ENCODE data around the gene BCAT1. TPM values are rescaled to one million over a fixed set of nuclear protein-coding genes. Genes with fewer than 3 reads are reported as not detected.

The BCAT1 gene
- total and polyA plus RNA-seq, 2 donors (not counting 3 experiments of a cell fraction or from before 2014, with no cell fraction given) = 21.6 to 267 TPM

GRCh38 chr12:24798335-24798734, 150.6 kb downstream of the BCAT1 start:
- no peak for FAIRE-seq
- H3K4me1 ChIP-seq (ENCODE audit: control insufficient read depth, extremely low read depth, insufficient read depth, low read length) = no peaks in the 10 kb centered on the region
- H4K20me1 ChIP-seq (replicated peaks; ENCODE audit: control insufficient read depth, extremely low read depth, insufficient read depth, low read length) = no peaks in the 10 kb centered on the region
- intact Hi-C loops (cut with micrococcal nuclease) = no loop called here
- BruUV-seq (replicated peaks) = no TSS peak
- POLR2A ChIA-PET = no interaction called here
- H3K27me3 ChIP-seq (ENCODE audit: control insufficient read depth in 2 of 2, insufficient read depth in 2 of 2, low read length in 2 of 2) = peaks cover 0 to 3% of the 10 kb centered on the region in 2 experiments
- H3K9me1 ChIP-seq (replicated peaks; ENCODE audit: control insufficient read depth, extremely low read depth, insufficient read depth, low read length) = no peaks in the 10 kb centered on the region
- no peaks in the 10 kb centered on the region for H3K79me2 ChIP-seq (ENCODE audit: control insufficient read depth, insufficient read depth, low read length)
- no peak overlapping the region for H2AFZ ChIP-seq (ENCODE audit: low read depth, low read length)
- dilution Hi-C loops (cut with MboI; ENCODE audit: extremely low pct_ligation_motif_present, low sequenced_read_pairs) = no loop called here
- TF ChIP-seq, protein P1, sequence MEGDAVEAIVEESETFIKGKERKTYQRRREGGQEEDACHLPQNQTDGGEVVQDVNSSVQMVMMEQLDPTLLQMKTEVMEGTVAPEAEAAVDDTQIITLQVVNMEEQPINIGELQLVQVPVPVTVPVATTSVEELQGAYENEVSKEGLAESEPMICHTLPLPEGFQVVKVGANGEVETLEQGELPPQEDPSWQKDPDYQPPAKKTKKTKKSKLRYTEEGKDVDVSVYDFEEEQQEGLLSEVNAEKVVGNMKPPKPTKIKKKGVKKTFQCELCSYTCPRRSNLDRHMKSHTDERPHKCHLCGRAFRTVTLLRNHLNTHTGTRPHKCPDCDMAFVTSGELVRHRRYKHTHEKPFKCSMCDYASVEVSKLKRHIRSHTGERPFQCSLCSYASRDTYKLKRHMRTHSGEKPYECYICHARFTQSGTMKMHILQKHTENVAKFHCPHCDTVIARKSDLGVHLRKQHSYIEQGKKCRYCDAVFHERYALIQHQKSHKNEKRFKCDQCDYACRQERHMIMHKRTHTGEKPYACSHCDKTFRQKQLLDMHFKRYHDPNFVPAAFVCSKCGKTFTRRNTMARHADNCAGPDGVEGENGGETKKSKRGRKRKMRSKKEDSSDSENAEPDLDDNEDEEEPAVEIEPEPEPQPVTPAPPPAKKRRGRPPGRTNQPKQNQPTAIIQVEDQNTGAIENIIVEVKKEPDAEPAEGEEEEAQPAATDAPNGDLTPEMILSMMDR (IDR thresholded peaks at IDR 0.05; ENCODE audit: extremely low read depth in 1 of 2, insufficient read depth in 1 of 2, low read depth in 1 of 2, low read length in 2 of 2) = no peak
- TF ChIP-seq POLR2A (IDR thresholded peaks at IDR 0.05; ENCODE audit: low read depth, low read length) (no peak), GATA2 (IDR thresholded peaks at IDR 0.05; ENCODE audit: insufficient read depth, insufficient read length, low read depth, low read length) (no peak), EZH2 (IDR thresholded peaks at IDR 0.05; ENCODE audit: borderline replicate concordance, low read depth, low read length, severe bottlenecking) (no peak), MAX (IDR thresholded peaks at IDR 0.05; ENCODE audit: insufficient read depth, insufficient read length) (no peak), JUN (IDR thresholded peaks at IDR 0.05; ENCODE audit: borderline replicate concordance, insufficient read depth, insufficient read length, low read depth) (no peak), POLR2AphosphoS5 (IDR thresholded peaks at IDR 0.05; ENCODE audit: insufficient read depth, low read depth, low read length) (no peak), MYC (IDR thresholded peaks at IDR 0.05; ENCODE audit: low read depth, low read length) (no peak), FOS (IDR thresholded peaks at IDR 0.05; ENCODE audit: borderline replicate concordance, insufficient read depth, low read length) (no peak)
- CTCF ChIA-PET = no interaction called here
- H3K36me3 ChIP-seq (ENCODE audit: control insufficient read depth in 2 of 2, extremely low read depth in 1 of 2, insufficient read depth in 2 of 2, low read length in 2 of 2) = no peaks in the 10 kb centered on the region
- H3K9me3 ChIP-seq (replicated peaks; ENCODE audit: control insufficient read depth, insufficient read depth, low read length) = no peaks in the 10 kb centered on the region
- no peak overlapping the region for H3K9ac ChIP-seq (replicated peaks; ENCODE audit: extremely low read depth, insufficient read depth, low read length)
- H3K4me3 ChIP-seq (replicated peaks in 1 of 3; ENCODE audit: insufficient read depth in 1 of 3, low read depth in 1 of 3, low read length in 3 of 3) = no peak overlapping the region
- no peak overlapping the region for H3K4me2 ChIP-seq (ENCODE audit: insufficient read depth, low read length)
- no peak overlapping the region for H3K27ac ChIP-seq (ENCODE audit: insufficient read depth, low read depth, low read length)
- no peak for DNase-seq (ENCODE audit: low read depth, low spot score)
